ENCODE results near the gene SENP8.

DNA sequence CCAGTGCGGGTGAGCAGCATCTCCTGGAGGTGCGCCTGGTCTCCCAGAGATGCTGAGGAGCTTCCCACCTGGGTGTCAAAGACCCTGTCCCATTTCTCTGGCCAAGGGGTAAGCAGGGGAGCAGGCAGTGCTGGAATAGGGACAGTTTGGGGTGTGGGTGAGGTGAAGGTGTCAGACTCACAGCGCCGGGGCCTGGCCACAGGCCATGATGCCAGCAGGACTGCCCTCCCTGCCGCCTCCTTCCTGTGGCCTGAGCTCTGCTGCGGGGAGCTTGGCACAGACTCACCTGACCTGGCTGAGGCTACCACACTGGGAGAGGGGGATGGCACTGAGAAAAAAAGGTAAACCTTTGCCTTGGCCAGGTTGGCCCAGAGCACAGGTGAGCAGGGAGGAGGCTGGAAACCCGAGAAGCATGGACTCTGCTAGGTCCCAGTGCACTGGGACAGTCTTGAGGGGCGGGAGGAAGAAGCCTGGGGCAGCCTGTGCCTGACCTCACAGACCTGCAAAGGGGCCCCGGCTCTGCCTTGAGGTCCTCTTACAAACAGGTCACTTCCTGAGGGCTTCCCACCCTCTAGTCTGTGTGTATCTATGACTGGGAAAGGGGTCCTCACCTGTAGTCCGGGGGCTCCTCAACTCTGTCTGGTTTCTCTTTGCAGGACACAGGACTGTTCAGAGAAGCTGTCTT is 51.2 kb downstream of the SENP8 start:
- TF ChIP-seq CTCF (conservative IDR thresholded peaks at IDR 0.05; ENCODE audit: low read length) (no peak), EZH2phosphoT487 (IDR thresholded peaks at IDR 0.05; ENCODE audit: borderline replicate concordance, low read depth, low read length) (no peak)
